Measurements from ENCODE around the gene PDGFD. TPM values are rescaled to one million over a fixed set of nuclear protein-coding genes. Genes with fewer than 3 reads are reported as not detected.

The PDGFD gene
- polyA plus RNA-seq, 1 of the 3 experiments (the other 2 are of a cell fraction), result 4.8 TPM

GRCh38 chr11:104092744-104093143 is 71.2 kb downstream of the PDGFD start:
- 82% methylated on average over 2 of the region's 2 CpGs for WGBS (ENCODE audit: low lambda C conversion rate)
- Histone ChIP-seq H3K27ac (ENCODE audit: low read depth in 2 of 2, low read length in 1 of 2) (no peak overlapping the region), H3K4me2 (no peak overlapping the region), H3K79me2 (ENCODE audit: insufficient read depth) (no peaks in the 10 kb centered on the region), H2AFZ (ENCODE audit: low read depth) (no peak overlapping the region), H3K4me1 (ENCODE audit: control insufficient read depth in 1 of 2, insufficient read depth in 2 of 2, low read depth in 1 of 2, low read length in 1 of 2) (no peaks in the 10 kb centered on the region; a peak in 1 of 4 replicates), H4K20me1 (ENCODE audit: insufficient read depth) (no peaks in the 10 kb centered on the region), H3K9me2 (no peaks in the 10 kb centered on the region), H3K27me3 (ENCODE audit: insufficient read depth) (no peaks in the 10 kb centered on the region), H3K36me3 (replicated peaks in 1 of 2; ENCODE audit: control insufficient read depth in 1 of 2, insufficient read depth in 2 of 2, low read length in 1 of 2) (no peaks in the 10 kb centered on the region), H3F3A (replicated peaks; ENCODE audit: insufficient read depth) (no peaks in the 10 kb centered on the region), H3K4me3 (ENCODE audit: low read depth in 2 of 2, low read length in 1 of 2) (no peak overlapping the region), H3K9me3 (no peaks in the 10 kb centered on the region), H3K9ac (no peak overlapping the region)
- POLR2A ChIA-PET, result no interaction called here
- no peak for DNase-seq
- TF ChIP-seq IRF3 (IDR thresholded peaks at IDR 0.05; ENCODE audit: low read depth, low read length) (no peak), ELF1 (IDR thresholded peaks at IDR 0.05) (no peak), FOXM1 (IDR thresholded peaks at IDR 0.05; ENCODE audit: low read depth) (no peak), CHD2 (IDR thresholded peaks at IDR 0.05; ENCODE audit: low read length, partially characterized antibody) (no peak), MXI1 (IDR thresholded peaks at IDR 0.05; ENCODE audit: low read depth, low read length) (no peak), USF1 (IDR thresholded peaks at IDR 0.05; ENCODE audit: borderline replicate concordance, low read depth) (no peak), POLR2AphosphoS5 (IDR thresholded peaks at IDR 0.05; ENCODE audit: low read depth, low read length) (no peak), RFX5 (IDR thresholded peaks at IDR 0.05; ENCODE audit: low read length) (no peak), TAF1 (IDR thresholded peaks at IDR 0.05; ENCODE audit: borderline replicate concordance, low read depth, low read length) (no peak), RAD21 (IDR thresholded peaks at IDR 0.05; ENCODE audit: low read length) (no peak), EZH2phosphoT487 (IDR thresholded peaks at IDR 0.05; ENCODE audit: borderline replicate concordance, low read depth) (no peak), RXRA (IDR thresholded peaks at IDR 0.05; ENCODE audit: borderline replicate concordance, low read depth) (no peak), TCF12 (IDR thresholded peaks at IDR 0.05) (no peak), PBX3 (IDR thresholded peaks at IDR 0.05) (no peak), CTCF (IDR thresholded peaks at IDR 0.05) (no peak), RCOR1 (IDR thresholded peaks at IDR 0.05; ENCODE audit: low read length) (no peak), NRF1 (IDR thresholded peaks at IDR 0.05; ENCODE audit: low read depth, low read length) (no peak), MEF2A (IDR thresholded peaks at IDR 0.05; ENCODE audit: borderline replicate concordance, low read depth) (no peak), JUND (IDR thresholded peaks at IDR 0.05) (no peak), YY1 (IDR thresholded peaks at IDR 0.05; ENCODE audit: low read depth) (no peak)
- CTCF ChIA-PET, result interaction anchor here (1.3 kb wide), 1 partner anchor 9 kb away, joined by 3 read pairs; no protein-coding TSS in a partner anchor
